Liver (tissue), 9 donors: Measurements from ENCODE around the gene TBX15. TPM values are rescaled to one million over a fixed set of nuclear protein-coding genes. Genes with fewer than 3 reads are reported as not detected.

ENCODE experiments used
- DNase-seq: peaks from one replicate; pipeline ENCODE4 v3.0.0-alpha.2; 2017; ENCODE audit warnings: low spot score
- H3K27ac ChIP-seq, 2 donors: one replicate each; pipeline ENCODE4 v1.7.0; 2013; ENCODE audit warnings: inconsistent platforms in 2 of 2, low read length in 2 of 2, control low read depth in 1 of 2, low read depth in 1 of 2, mild to moderate bottlenecking in 1 of 2
- H3K27me3 ChIP-seq, 4 donors: one replicate each; pipeline versions ENCODE4 v1.6.1 to v1.7.0; 2013; ENCODE audit warnings: low read length in 3 of 4, inconsistent platforms in 1 of 4, mild to moderate bottlenecking in 1 of 4, moderate library complexity in 1 of 4; ENCODE audit not compliant: control insufficient read depth in 4 of 4, insufficient read depth in 4 of 4
- H3K36me3 ChIP-seq, 4 donors: one replicate each; pipeline versions ENCODE4 v1.6.1 to v1.7.0; 2013; ENCODE audit warnings: low read length in 3 of 4, mild to moderate bottlenecking in 3 of 4, low read depth in 1 of 4, moderate library complexity in 1 of 4; ENCODE audit not compliant: control insufficient read depth in 4 of 4, insufficient read depth in 3 of 4
- H3K4me1 ChIP-seq, 4 donors: one replicate each; pipeline versions ENCODE4 v1.6.1 to v1.7.0; 2013; ENCODE audit warnings: low read length in 3 of 4, mild to moderate bottlenecking in 3 of 4, moderate library complexity in 1 of 4; ENCODE audit not compliant: control insufficient read depth in 4 of 4, insufficient read depth in 4 of 4
- H3K4me3 ChIP-seq, 3 donors: one replicate each; pipeline versions ENCODE4 v1.6.1 to v1.7.0; 2013; ENCODE audit warnings: low read length in 3 of 3, control low read depth in 1 of 3, low read depth in 1 of 3, mild to moderate bottlenecking in 1 of 3
- H3K9ac ChIP-seq, 2 donors: one replicate each; pipeline ENCODE4 v1.7.0; 2013; ENCODE audit warnings: low read length in 2 of 2, mild to moderate bottlenecking in 2 of 2, moderate library complexity in 2 of 2, control low read depth in 1 of 2, low read depth in 1 of 2
- H3K9me3 ChIP-seq, 4 donors: one replicate each; pipeline versions ENCODE4 v1.6.1 to v1.7.0; 2013; ENCODE audit warnings: low read length in 3 of 4; ENCODE audit not compliant: control insufficient read depth in 4 of 4
- ATF3 ChIP-seq: IDR thresholded peaks from 2 replicates; pipeline ENCODE4 v1.6.1; 2016; ENCODE audit warnings: antibody characterized with exemption
- CTCF ChIP-seq: fragments of 150-350 bp; IDR thresholded peaks from 2 replicates; pipeline ENCODE4 v1.5.1; 2017; ENCODE audit warnings: improper control_type of control experiment, low read depth, low read length; ENCODE audit not compliant: missing input control
- EGR1 ChIP-seq, 2 donors: IDR thresholded peaks; 2 replicates each; pipeline ENCODE4 v1.6.1; 2016 to 2018; ENCODE audit warnings: antibody characterized with exemption in 2 of 2, low read depth in 2 of 2
- FOXA2 ChIP-seq: IDR thresholded peaks from 2 replicates; pipeline ENCODE4 v1.6.1; 2016; ENCODE audit warnings: antibody characterized with exemption
- GABPA ChIP-seq, 2 donors: IDR thresholded peaks in 1 of 2; conservative IDR thresholded peaks in 1 of 2; 2 replicates each; pipeline ENCODE4 v1.6.1; 2016; ENCODE audit warnings: antibody characterized with exemption in 2 of 2, mild to moderate bottlenecking in 1 of 2, moderate library complexity in 1 of 2
- HNF4A ChIP-seq, 2 donors: conservative IDR thresholded peaks; 2 replicates each; pipeline ENCODE4 v1.6.1; 2016; ENCODE audit warnings: antibody characterized with exemption in 2 of 2, mild to moderate bottlenecking in 2 of 2
- HNF4G ChIP-seq: IDR thresholded peaks from 2 replicates; pipeline ENCODE4 v1.6.1; 2016; ENCODE audit warnings: antibody characterized with exemption
- JUND ChIP-seq, 2 donors: IDR thresholded peaks; 2 replicates each; pipeline ENCODE4 v1.6.1; 2016; ENCODE audit warnings: antibody characterized with exemption in 2 of 2
- MAX ChIP-seq: IDR thresholded peaks from 2 replicates; pipeline ENCODE4 v1.6.1; 2016; ENCODE audit warnings: antibody characterized with exemption
- NR2F2 ChIP-seq: IDR thresholded peaks from 2 replicates; pipeline ENCODE4 v1.6.1; 2016; ENCODE audit warnings: antibody characterized with exemption
- RAD21 ChIP-seq, 2 donors: IDR thresholded peaks; 2 replicates each; pipeline ENCODE4 v1.6.1; 2016; ENCODE audit warnings: antibody characterized with exemption in 2 of 2, mild to moderate bottlenecking in 2 of 2
- REST ChIP-seq: IDR thresholded peaks from 2 replicates; pipeline ENCODE4 v1.6.1; 2016; ENCODE audit warnings: antibody characterized with exemption, mild to moderate bottlenecking
- RXRA ChIP-seq, 2 donors: IDR thresholded peaks; 2 replicates each; pipeline ENCODE4 v1.6.1; 2017 to 2018; ENCODE audit warnings: antibody characterized with exemption in 2 of 2, mild to moderate bottlenecking in 1 of 2
- SP1 ChIP-seq: IDR thresholded peaks from 2 replicates; pipeline ENCODE4 v1.6.1; 2018; ENCODE audit warnings: antibody characterized with exemption, mild to moderate bottlenecking
- TAF1 ChIP-seq: conservative IDR thresholded peaks from 2 replicates; pipeline ENCODE4 v1.6.1; 2016; ENCODE audit warnings: antibody characterized with exemption, mild to moderate bottlenecking
- YY1 ChIP-seq: IDR thresholded peaks from 2 replicates; pipeline ENCODE4 v1.6.1; 2016; ENCODE audit warnings: antibody characterized with exemption, mild to moderate bottlenecking
- ZBTB33 ChIP-seq: IDR thresholded peaks from 2 replicates; pipeline ENCODE4 v1.6.1; 2016; ENCODE audit warnings: antibody characterized with exemption
- WGBS: extraction: QIAGEN DNeasy Blood & Tissue Kit; methylation state at CpG from one replicate; pipeline ENCODE4 v1.1.7; 2013; 5-methylcytosine and 5-hydroxymethylcytosine counted together
- polyA plus RNA-seq, 2 donors: library from polyadenylated mRNA; stranded (reverse) in 1 of 2; unstranded in 1 of 2; fragments of 200-250 nt in 1 of 2; fragments of >200 nt in 1 of 2; fragmentation: Nextera tagmentation in 1 of 2; extraction: Ambion mirVana in 1 of 2; gene quantifications; one replicate each; pipeline versions ENCODE4 v1.2.1 to v1.2.3, GENCODE V29; 2013 to 2015
- total RNA-seq, 2 donors: library from RNA; depleted of rRNA; stranded (reverse); fragments of >200 nt; gene quantifications; one replicate each; pipeline ENCODE4 v1.2.3, GENCODE V29; 2014
- donor health status: healthy.
- donor health status: healthy.
- donor health status: healthy.
- donor health status: healthy.
- donor health status: healthy.

The TBX15 gene
- total and polyA plus RNA-seq, 4 donors: 0.09 to 15.5 (median 3.5) TPM

GRCh38 chr1:118989006-118989815 lies 1.1 kb upstream of the TBX15 start (continued):
- TF ChIP-seq HNF4G (no peak), TAF1 (no peak), CTCF (no peak), EGR1 (IDR thresholded peaks at IDR 0.05; ENCODE audit: low read depth in 2 of 2) (no peak), NR2F2 (no peak)

- Histone ChIP-seq H3K4me3 (peak overlapping the region in 2 of 3 donors; percentile 27 to 32), H3K36me3 (peaks cover 0 to 2% (median 0%) of the 10 kb centered on the region in 4 donors), H3K27me3 (peaks cover 0 to 53% (median 27%) of the 10 kb centered on the region in 4 donors), H3K9ac (no peak overlapping the region), H3K4me1 (peaks cover 3 to 27% (median 14%) of the 10 kb centered on the region in 4 donors), H3K27ac (no peak overlapping the region), H3K9me3 (peaks cover 6 to 49% (median 17%) of the 10 kb centered on the region in 4 donors)
- DNase-seq: no peak
- no peak for TF ChIP-seq JUND (IDR thresholded peaks at IDR 0.05)
- no peak for TF ChIP-seq RAD21 (IDR thresholded peaks at IDR 0.05)
- no peak for TF ChIP-seq ATF3
- no peak for TF ChIP-seq EGR1 (IDR thresholded peaks at IDR 0.05; ENCODE audit: low read depth in 2 of 2)
- TF ChIP-seq REST: no peak
- TF ChIP-seq SP1: no peak
- no peak for TF ChIP-seq YY1
- no peak for TF ChIP-seq RXRA (IDR thresholded peaks at IDR 0.05)
- no peak for TF ChIP-seq HNF4G
- TF ChIP-seq MAX: no peak
- no peak for TF ChIP-seq HNF4A (conservative IDR thresholded peaks at IDR 0.05)
- no peak for TF ChIP-seq FOXA2
- TF ChIP-seq GABPA (IDR thresholded peaks at IDR 0.05 in 1 of 2, conservative IDR thresholded peaks at IDR 0.05 in 1 of 2): no peak
- no peak for TF ChIP-seq TAF1
- no peak for TF ChIP-seq ZBTB33
- WGBS: 7% methylated on average over 65 of the region's 65 CpGs
Observed at GRCh38 chr1:118987468-118988185, 516 bp downstream of the TBX15 start.
